ENCODE data around the gene RHOJ. TPM values are rescaled to one million over a fixed set of nuclear protein-coding genes. Genes with fewer than 3 reads are reported as not detected.

The RHOJ gene
- total RNA-seq, 4 donors from 2014 or later: 13.6 to 40.8 (median 25.0) TPM

DNA sequence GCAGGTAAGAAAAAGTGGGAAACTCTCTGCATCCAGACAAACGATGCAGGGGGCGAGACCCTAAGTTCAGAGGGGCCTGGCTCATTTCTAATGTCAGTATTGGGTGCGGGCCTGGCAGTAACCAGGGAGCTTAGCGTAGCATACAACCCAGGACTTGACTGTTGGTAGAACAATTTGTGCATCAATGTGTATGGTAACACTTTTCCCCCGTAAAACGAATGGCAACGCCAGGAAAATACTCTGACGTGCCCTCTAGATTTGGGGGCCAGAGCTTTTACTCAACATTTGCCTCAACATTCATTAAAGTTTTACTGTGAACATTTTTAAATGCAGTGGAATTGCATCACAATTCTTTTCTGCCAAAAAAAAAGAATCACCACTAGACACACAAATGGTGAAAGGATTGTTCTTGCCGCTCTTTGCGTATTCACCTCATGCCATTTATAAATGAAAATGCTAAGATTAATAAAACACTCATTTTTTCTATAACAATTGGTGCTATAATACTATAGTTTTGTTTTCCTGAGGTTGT is 867 bp downstream of the RHOJ start:
- Histone ChIP-seq H3K27ac (peak overlapping the region; percentile 87 to 94), H3K4me1 (peaks cover 0 to 3% of the 10 kb centered on the region in 2 donors), H3K27me3 (no peaks in the 10 kb centered on the region), H3K36me3 (no peaks in the 10 kb centered on the region), H3K9me3 (no peaks in the 10 kb centered on the region), H3K4me3 (peak overlapping the region; percentile 37 to 51)
- intact Hi-C loops (cut with DNase I; ENCODE audit: low total_unique reads): no loop called here
- DNase-seq: no peak
- no peak for TF ChIP-seq POLR2A (IDR thresholded peaks at IDR 0.05)
- TF ChIP-seq, protein P1, sequence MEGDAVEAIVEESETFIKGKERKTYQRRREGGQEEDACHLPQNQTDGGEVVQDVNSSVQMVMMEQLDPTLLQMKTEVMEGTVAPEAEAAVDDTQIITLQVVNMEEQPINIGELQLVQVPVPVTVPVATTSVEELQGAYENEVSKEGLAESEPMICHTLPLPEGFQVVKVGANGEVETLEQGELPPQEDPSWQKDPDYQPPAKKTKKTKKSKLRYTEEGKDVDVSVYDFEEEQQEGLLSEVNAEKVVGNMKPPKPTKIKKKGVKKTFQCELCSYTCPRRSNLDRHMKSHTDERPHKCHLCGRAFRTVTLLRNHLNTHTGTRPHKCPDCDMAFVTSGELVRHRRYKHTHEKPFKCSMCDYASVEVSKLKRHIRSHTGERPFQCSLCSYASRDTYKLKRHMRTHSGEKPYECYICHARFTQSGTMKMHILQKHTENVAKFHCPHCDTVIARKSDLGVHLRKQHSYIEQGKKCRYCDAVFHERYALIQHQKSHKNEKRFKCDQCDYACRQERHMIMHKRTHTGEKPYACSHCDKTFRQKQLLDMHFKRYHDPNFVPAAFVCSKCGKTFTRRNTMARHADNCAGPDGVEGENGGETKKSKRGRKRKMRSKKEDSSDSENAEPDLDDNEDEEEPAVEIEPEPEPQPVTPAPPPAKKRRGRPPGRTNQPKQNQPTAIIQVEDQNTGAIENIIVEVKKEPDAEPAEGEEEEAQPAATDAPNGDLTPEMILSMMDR (IDR thresholded peaks at IDR 0.05): no peak

DNA sequence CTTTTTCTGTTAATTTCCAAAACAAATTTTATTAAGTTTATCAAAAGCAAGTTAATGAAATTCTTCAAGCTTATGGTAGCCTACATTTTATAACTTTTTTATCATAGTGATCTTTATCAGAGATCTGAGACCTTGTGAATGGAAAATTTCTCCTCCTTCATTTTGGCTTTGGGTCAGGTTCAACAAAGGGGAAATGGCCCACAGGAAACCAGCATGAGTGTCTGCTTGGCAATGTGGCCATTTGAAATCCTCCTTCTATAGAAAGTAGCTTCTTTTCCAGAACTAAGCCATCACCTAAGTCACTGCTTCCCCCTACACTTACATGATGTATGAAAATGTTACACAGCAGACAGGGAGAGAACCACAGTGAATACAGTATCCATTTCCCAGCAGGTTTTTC is 1.6 kb downstream of the RHOJ start:
- H3K4me3 ChIP-seq: peak overlapping the region; percentile 8 to 37
- peaks cover 0 to 3% of the 10 kb centered on the region in 2 donors for H3K4me1 ChIP-seq
- no peaks in the 10 kb centered on the region for H3K36me3 ChIP-seq
- H3K27ac ChIP-seq: peak overlapping the region; percentile 87 to 94
- H3K9me3 ChIP-seq: no peaks in the 10 kb centered on the region
- H3K27me3 ChIP-seq: no peaks in the 10 kb centered on the region
- no peak for DNase-seq
- TF ChIP-seq, protein P1 (IDR thresholded peaks at IDR 0.05): no peak
- no peak for TF ChIP-seq POLR2A (IDR thresholded peaks at IDR 0.05)
- intact Hi-C loops (cut with DNase I; ENCODE audit: low total_unique reads): no loop called here

DNA sequence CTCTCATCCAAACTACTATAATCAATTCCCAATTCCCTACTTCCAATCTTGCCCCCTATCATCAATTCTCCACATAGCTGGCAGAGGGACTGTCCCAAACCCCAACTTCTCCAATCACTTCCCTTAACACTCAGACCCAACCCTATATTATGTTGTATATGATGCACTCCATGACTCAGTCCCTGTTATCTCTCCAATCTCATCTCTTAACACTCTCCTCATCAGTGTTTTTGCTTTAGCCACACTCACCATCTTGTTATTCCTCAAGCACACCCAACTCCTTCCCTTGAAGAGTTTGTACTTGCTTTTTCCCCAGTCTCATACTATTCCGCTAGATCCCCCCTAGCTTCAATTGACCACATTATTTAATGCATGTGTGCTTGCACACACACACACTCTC is 4.9 kb downstream of the RHOJ start:
- H3K9me3 ChIP-seq: no peaks in the 10 kb centered on the region
- H3K4me3 ChIP-seq: no peak overlapping the region
- no peaks in the 10 kb centered on the region for H3K27me3 ChIP-seq
- H3K4me1 ChIP-seq: peaks cover 0 to 4% of the 10 kb centered on the region in 2 donors
- no peaks in the 10 kb centered on the region for H3K36me3 ChIP-seq
- no peak for DNase-seq
- intact Hi-C loops (cut with DNase I; ENCODE audit: low total_unique reads): no loop called here
- TF ChIP-seq, protein P1 (IDR thresholded peaks at IDR 0.05): no peak
- no peak for TF ChIP-seq POLR2A (IDR thresholded peaks at IDR 0.05)
- no peak overlapping the region for H3K27ac ChIP-seq

DNA sequence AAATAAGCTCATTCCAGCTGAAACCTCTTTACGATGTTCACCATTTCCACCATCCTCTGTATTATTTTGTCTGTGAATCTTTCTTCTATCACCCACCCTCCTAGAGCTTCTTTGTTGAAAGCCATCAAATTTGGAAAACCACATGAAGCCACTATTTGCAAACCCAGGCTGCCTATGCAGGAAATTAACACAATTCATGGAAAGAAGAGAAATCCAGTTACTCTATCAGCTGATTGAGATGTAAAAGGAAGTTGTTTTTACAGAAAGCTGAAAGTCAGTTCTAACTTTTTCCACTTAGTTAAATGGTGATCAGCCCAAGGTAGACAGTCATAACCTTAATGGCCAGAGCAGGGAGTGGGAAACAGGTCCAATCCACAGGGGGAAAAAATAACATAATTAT is 6.6 kb downstream of the RHOJ start:
- TF ChIP-seq POLR2A (IDR thresholded peaks at IDR 0.05): no peak
- TF ChIP-seq, protein P1 (IDR thresholded peaks at IDR 0.05): no peak
- no peak overlapping the region for H3K27ac ChIP-seq

DNA sequence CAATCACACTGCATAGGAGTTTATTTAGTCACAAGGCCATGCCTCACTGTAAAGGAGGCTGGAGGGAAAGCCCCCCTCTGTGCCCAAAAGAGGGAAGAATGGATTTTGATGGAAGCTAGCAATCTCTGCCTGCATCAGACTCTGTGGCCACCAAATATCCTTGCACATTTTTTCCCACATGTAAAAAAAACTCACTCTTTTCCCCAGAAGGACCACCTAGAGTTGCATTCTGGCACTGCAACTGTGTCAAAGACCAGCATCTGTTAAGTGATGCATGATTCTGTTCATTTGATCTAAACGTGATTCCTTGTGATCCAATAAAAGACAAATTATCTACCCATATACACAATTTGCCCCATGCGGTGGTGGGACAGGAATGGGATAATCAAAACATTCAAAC is 8.0 kb downstream of the RHOJ start:
- intact Hi-C loops (cut with DNase I; ENCODE audit: low total_unique reads): no loop called here

More for the DNA sequence above, 6.6 kb downstream of the RHOJ start:
- Histone ChIP-seq H3K27me3 (no peaks in the 10 kb centered on the region), H3K36me3 (no peaks in the 10 kb centered on the region), H3K9me3 (no peaks in the 10 kb centered on the region), H3K4me3 (no peak overlapping the region), H3K4me1 (peaks cover 0 to 4% of the 10 kb centered on the region in 2 donors)
- intact Hi-C loops (cut with DNase I; ENCODE audit: low total_unique reads): no loop called here
- DNase-seq: no peak

More for the DNA sequence above, 8.0 kb downstream of the RHOJ start:
- no peaks in the 10 kb centered on the region for H3K36me3 ChIP-seq
- no peaks in the 10 kb centered on the region for H3K27me3 ChIP-seq
- H3K9me3 ChIP-seq: no peaks in the 10 kb centered on the region
- DNase-seq: no peak
- H3K4me3 ChIP-seq: no peak overlapping the region
- H3K4me1 ChIP-seq: peaks cover 0 to 4% of the 10 kb centered on the region in 2 donors
- TF ChIP-seq, protein P1 (IDR thresholded peaks at IDR 0.05): no peak
- no peak for TF ChIP-seq POLR2A (IDR thresholded peaks at IDR 0.05)
- H3K27ac ChIP-seq: no peak overlapping the region
